ENCODE measurements around the gene NAPB.

The NAPB gene

GRCh38 chr20:23434521-23435313 lies 13.4 kb upstream of the NAPB start:
- DNase-seq (ENCODE audit: low read depth, low spot score) = no peak
- TF ChIP-seq POLR2AphosphoS5 (IDR thresholded peaks at IDR 0.05; ENCODE audit: borderline replicate concordance, low read depth, low read length) = no peak
- no peak for TF ChIP-seq FOXP2 (optimal IDR thresholded peaks at IDR 0.05; ENCODE audit: control extremely low read depth, extremely low read length, insufficient read depth)
- TF ChIP-seq EZH2 (IDR thresholded peaks at IDR 0.05) = no peak
- Histone ChIP-seq H3K9me3 (ENCODE audit: low read depth, low read length) (no peaks in the 10 kb centered on the region), H3K9ac (ENCODE audit: insufficient read length) (no peak overlapping the region), H3K36me3 (ENCODE audit: insufficient read depth, low read length) (no peaks in the 10 kb centered on the region), H3K4me3 (no peak overlapping the region), H3K27ac (no peak overlapping the region)

- no peak for TF ChIP-seq EZH2 (IDR thresholded peaks at IDR 0.05)
- TF ChIP-seq FOXP2 (optimal IDR thresholded peaks at IDR 0.05; ENCODE audit: control extremely low read depth, extremely low read length, insufficient read depth) = no peak
- TF ChIP-seq POLR2AphosphoS5 (IDR thresholded peaks at IDR 0.05; ENCODE audit: borderline replicate concordance, low read depth, low read length) = no peak
- no peak overlapping the region for H3K27ac ChIP-seq
- H3K36me3 ChIP-seq (ENCODE audit: insufficient read depth, low read length) = no peaks in the 10 kb centered on the region
- H3K4me3 ChIP-seq = no peak overlapping the region
- no peak overlapping the region for H3K9ac ChIP-seq (ENCODE audit: insufficient read length)
- H3K9me3 ChIP-seq (ENCODE audit: low read depth, low read length) = no peaks in the 10 kb centered on the region
- no peak for DNase-seq (ENCODE audit: low read depth, low spot score)
Observed at GRCh38 chr20:23433628-23434027, 12.3 kb upstream of the NAPB start.

GRCh38 chr20:23425129-23425528 lies 3.8 kb upstream of the NAPB start:
- no peak for TF ChIP-seq POLR2AphosphoS5 (IDR thresholded peaks at IDR 0.05; ENCODE audit: borderline replicate concordance, low read depth, low read length)
- TF ChIP-seq FOXP2 (optimal IDR thresholded peaks at IDR 0.05; ENCODE audit: control extremely low read depth, extremely low read length, insufficient read depth) = no peak
- no peak for TF ChIP-seq EZH2 (IDR thresholded peaks at IDR 0.05)
- H3K9ac ChIP-seq (ENCODE audit: insufficient read length) = no peak overlapping the region
- H3K4me3 ChIP-seq = no peak overlapping the region
- no peak overlapping the region for H3K27ac ChIP-seq
- H3K9me3 ChIP-seq (ENCODE audit: low read depth, low read length) = no peaks in the 10 kb centered on the region
- no peaks in the 10 kb centered on the region for H3K36me3 ChIP-seq (ENCODE audit: insufficient read depth, low read length)
- DNase-seq (ENCODE audit: low read depth, low spot score) = no peak

GRCh38 chr20:23419995-23420901 lies 1.0 kb downstream of the NAPB start:
- Histone ChIP-seq H3K27ac (peak overlapping the region; percentile 38; the same call in 1 of the 2 replicates), H3K9me3 (ENCODE audit: low read depth, low read length) (no peaks in the 10 kb centered on the region), H3K4me3 (peak overlapping the region; percentile 86), H3K36me3 (ENCODE audit: insufficient read depth, low read length) (no peaks in the 10 kb centered on the region), H3K9ac (ENCODE audit: insufficient read length) (peak overlapping the region; percentile 82)
- TF ChIP-seq POLR2AphosphoS5 (IDR thresholded peaks at IDR 0.05; ENCODE audit: borderline replicate concordance, low read depth, low read length) (no peak), FOXP2 (optimal IDR thresholded peaks at IDR 0.05; ENCODE audit: control extremely low read depth, extremely low read length, insufficient read depth) (no peak), EZH2 (IDR thresholded peaks at IDR 0.05) (no peak)
- DNase-seq (ENCODE audit: low read depth, low spot score) = no peak

- peak overlapping the region; percentile 38; the same call in 1 of the 2 replicates for H3K27ac ChIP-seq
- H3K9me3 ChIP-seq (ENCODE audit: low read depth, low read length) = no peaks in the 10 kb centered on the region
- H3K36me3 ChIP-seq (ENCODE audit: insufficient read depth, low read length) = no peaks in the 10 kb centered on the region
- TF ChIP-seq EZH2 (IDR thresholded peaks at IDR 0.05) (no peak), FOXP2 (optimal IDR thresholded peaks at IDR 0.05; ENCODE audit: control extremely low read depth, extremely low read length, insufficient read depth) (no peak), POLR2AphosphoS5 (IDR thresholded peaks at IDR 0.05; ENCODE audit: borderline replicate concordance, low read depth, low read length) (no peak)
- H3K4me3 ChIP-seq = peak overlapping the region; percentile 86
- peak overlapping the region; percentile 82 for H3K9ac ChIP-seq (ENCODE audit: insufficient read length)
- DNase-seq (ENCODE audit: low read depth, low spot score) = no peak
Observed at GRCh38 chr20:23419657-23419994, 1.7 kb downstream of the NAPB start.

- TF ChIP-seq FOXP2 (optimal IDR thresholded peaks at IDR 0.05; ENCODE audit: control extremely low read depth, extremely low read length, insufficient read depth) (no peak), EZH2 (IDR thresholded peaks at IDR 0.05) (no peak), POLR2AphosphoS5 (IDR thresholded peaks at IDR 0.05; ENCODE audit: borderline replicate concordance, low read depth, low read length) (no peak)
- Histone ChIP-seq H3K9ac (ENCODE audit: insufficient read length) (no peak overlapping the region), H3K27ac (no peak overlapping the region), H3K36me3 (ENCODE audit: insufficient read depth, low read length) (no peaks in the 10 kb centered on the region), H3K9me3 (ENCODE audit: low read depth, low read length) (no peaks in the 10 kb centered on the region), H3K4me3 (no peak overlapping the region)
- DNase-seq (ENCODE audit: low read depth, low spot score) = no peak
Observed at GRCh38 chr20:23417861-23418260, 3.4 kb downstream of the NAPB start.

GRCh38 chr20:23415959-23416583 lies 5.2 kb downstream of the NAPB start:
- H3K9me3 ChIP-seq (ENCODE audit: low read depth, low read length) = no peaks in the 10 kb centered on the region
- H3K27ac ChIP-seq = no peak overlapping the region
- no peak for TF ChIP-seq FOXP2 (optimal IDR thresholded peaks at IDR 0.05; ENCODE audit: control extremely low read depth, extremely low read length, insufficient read depth)
- H3K4me3 ChIP-seq = no peak overlapping the region
- DNase-seq (ENCODE audit: low read depth, low spot score) = no peak
- H3K9ac ChIP-seq (ENCODE audit: insufficient read length) = no peak overlapping the region
- no peaks in the 10 kb centered on the region for H3K36me3 ChIP-seq (ENCODE audit: insufficient read depth, low read length)

GRCh38 chr20:23415555-23415954 lies 5.7 kb downstream of the NAPB start:
- DNase-seq (ENCODE audit: low read depth, low spot score) = no peak
- Histone ChIP-seq H3K9me3 (ENCODE audit: low read depth, low read length) (no peaks in the 10 kb centered on the region), H3K36me3 (ENCODE audit: insufficient read depth, low read length) (no peaks in the 10 kb centered on the region), H3K4me3 (no peak overlapping the region), H3K9ac (ENCODE audit: insufficient read length) (no peak overlapping the region), H3K27ac (no peak overlapping the region)
- no peak for TF ChIP-seq POLR2AphosphoS5 (IDR thresholded peaks at IDR 0.05; ENCODE audit: borderline replicate concordance, low read depth, low read length)
- no peak for TF ChIP-seq EZH2 (IDR thresholded peaks at IDR 0.05)
- TF ChIP-seq FOXP2 (optimal IDR thresholded peaks at IDR 0.05; ENCODE audit: control extremely low read depth, extremely low read length, insufficient read depth) = no peak

Measured in SK-N-MC (cell line).